Activated T-cell treated with anti-CD3 and anti-CD28 coated beads for 48 hours (primary cell): ENCODE data around the gene FRMPD2.

Experiments used
- DNase-seq: peaks from one replicate; pipeline ENCODE4 v3.0.0-alpha.2; 2020; ENCODE audit warnings: low read depth

Gene FRMPD2, protein sequence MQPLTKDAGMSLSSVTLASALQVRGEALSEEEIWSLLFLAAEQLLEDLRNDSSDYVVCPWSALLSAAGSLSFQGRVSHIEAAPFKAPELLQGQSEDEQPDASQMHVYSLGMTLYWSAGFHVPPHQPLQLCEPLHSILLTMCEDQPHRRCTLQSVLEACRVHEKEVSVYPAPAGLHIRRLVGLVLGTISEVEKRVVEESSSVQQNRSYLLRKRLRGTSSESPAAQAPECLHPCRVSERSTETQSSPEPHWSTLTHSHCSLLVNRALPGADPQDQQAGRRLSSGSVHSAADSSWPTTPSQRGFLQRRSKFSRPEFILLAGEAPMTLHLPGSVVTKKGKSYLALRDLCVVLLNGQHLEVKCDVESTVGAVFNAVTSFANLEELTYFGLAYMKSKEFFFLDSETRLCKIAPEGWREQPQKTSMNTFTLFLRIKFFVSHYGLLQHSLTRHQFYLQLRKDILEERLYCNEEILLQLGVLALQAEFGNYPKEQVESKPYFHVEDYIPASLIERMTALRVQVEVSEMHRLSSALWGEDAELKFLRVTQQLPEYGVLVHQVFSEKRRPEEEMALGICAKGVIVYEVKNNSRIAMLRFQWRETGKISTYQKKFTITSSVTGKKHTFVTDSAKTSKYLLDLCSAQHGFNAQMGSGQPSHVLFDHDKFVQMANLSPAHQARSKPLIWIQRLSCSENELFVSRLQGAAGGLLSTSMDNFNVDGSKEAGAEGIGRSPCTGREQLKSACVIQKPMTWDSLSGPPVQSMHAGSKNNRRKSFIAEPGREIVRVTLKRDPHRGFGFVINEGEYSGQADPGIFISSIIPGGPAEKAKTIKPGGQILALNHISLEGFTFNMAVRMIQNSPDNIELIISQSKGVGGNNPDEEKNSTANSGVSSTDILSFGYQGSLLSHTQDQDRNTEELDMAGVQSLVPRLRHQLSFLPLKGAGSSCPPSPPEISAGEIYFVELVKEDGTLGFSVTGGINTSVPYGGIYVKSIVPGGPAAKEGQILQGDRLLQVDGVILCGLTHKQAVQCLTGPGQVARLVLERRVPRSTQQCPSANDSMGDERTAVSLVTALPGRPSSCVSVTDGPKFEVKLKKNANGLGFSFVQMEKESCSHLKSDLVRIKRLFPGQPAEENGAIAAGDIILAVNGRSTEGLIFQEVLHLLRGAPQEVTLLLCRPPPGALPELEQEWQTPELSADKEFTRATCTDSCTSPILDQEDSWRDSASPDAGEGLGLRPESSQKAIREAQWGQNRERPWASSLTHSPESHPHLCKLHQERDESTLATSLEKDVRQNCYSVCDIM (N-terminal part only)

DNA sequence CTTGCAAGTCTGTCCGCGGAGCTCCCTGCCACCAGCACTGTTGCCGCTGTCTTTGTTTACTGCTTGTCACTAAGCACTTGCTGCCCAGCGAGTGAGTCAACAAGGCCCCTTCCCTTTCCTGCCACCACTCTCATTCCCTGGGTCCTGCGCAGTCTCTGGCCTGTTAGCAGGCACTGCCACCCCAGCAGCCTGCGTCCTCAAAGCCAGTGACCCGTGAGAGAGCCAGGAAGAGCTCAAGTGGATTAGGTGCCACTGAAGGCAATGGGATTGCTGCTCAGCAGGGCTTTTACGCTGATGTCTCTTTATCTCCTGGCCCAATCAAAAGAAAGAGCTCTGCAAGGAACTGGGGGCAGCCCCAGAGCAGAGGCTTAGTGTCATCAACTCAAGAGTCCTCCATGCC is at the start of gene FRMPD2:
TSS of gene FRMPD2 (minus strand) at position 61 of the 400 bp plus-strand sequence. CDS start 129 bp downstream, outside the sequence.
- DNase-seq, result no peak

DNA sequence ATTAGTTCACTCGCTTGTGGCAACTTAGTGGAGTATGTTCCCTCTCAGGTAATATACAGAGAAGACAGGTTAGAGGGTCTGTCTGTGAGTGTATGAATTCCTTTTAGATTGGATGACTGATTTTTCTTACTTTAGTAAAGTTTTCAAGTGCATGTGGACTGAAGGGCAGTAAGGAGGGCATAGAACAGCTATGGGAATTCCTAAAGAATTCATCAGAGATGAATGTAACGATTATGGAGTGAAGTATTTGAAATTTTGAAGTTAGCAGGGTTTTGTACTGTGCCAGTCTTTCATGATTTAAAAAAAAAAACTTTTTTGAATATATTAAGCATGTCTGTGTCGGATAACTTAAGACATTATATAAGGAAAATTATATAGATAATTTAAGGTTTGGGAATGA is 47.5 kb upstream of the FRMPD2 start:
- DNase-seq, result no peak

DNA sequence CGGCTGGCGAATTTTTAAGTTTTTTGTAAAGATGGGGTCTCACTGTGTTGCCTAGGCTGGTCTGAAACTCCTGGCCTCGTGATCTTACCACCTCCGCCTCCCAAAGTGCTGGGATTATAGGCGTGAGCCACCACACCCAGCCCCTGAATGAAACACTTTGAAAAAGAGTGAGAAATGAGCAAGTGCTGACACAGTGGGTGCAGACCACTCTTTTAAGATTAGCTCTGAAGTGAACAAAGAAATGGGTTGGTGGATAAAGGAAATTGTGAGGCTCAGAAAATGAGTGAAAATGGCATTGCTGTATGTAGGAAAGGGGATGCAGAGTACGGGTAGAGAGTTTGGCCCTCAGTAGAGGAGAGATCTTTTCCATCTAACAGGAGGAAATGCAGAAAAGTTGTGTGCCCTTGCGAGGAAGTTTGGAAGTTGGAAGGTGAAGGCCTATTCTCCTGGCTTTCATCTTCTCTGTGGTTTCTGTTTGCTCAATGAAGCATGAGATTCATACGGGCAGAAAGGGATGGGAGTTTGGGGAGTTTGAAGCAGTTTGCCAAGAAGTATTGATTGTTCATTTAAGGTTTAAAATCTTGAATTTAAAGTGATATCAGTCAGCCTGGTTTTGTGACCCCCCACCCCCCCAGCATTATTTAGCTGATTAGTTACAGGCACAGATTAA is 43.0 kb upstream of the FRMPD2 start:
- DNase-seq, result no peak

DNA sequence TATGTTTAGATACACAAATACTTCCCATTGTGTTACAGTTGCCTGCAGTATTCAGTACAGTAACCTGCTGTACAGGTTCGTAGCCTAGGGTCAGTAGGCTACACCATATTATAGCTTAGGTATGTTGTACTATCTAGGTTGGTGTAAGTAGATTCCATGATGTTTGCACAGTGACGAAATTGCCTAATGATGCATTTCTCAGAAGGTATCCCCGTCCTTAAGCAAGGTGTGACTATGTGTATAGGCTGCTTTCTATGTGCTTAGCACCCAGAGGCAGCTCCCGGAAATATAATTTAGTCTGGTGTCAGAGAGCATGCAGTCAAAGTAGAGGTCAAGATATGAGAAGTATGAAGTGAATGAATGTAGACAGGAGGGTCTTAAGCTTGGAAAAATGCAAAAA is 41.7 kb upstream of the FRMPD2 start:
- DNase-seq, result no peak

DNA sequence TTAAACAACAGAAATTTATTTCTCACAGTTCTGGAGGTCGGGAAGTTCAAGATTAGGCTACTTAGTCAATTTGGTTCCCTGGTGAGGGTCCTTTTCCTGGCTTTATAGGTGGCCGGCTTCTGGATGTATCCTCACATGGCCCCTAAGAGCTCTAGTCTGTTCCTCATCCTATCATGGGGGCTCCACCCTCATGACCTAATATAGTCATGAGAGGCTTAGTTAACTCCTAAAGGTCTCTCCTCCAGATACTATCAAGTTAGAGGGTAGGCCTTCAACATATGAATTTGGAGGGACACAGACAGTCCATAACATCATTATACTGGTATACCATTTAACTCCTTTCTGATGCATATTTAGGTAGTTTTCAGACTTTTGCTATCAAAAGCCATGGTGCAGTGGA is 39.6 kb upstream of the FRMPD2 start:
- no peak for DNase-seq

DNA sequence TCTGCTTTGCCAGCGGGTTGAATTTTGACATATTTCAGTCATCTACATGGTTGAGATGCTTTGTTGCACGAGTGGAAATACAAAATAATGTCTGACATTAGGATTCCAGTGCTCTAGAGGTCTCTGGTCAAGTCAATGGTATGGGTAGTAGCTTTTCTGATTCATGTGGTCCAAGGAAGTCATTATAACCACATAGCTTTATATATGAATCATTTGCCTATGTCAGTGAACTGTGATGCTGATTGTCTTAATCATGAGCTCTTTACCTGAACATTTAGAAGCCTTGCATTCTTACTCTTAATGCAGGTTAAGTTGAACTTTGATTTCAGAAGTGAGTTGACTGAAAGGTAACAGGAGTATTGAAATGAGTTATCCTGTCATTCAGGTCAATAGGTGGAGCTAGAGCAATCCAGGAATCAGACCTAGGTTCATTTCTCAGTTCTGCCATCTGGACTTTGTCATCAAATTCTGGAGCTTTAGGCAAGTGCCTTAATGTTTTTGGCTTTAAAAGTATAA is 35.3 kb upstream of the FRMPD2 start:
- DNase-seq, result no peak

DNA sequence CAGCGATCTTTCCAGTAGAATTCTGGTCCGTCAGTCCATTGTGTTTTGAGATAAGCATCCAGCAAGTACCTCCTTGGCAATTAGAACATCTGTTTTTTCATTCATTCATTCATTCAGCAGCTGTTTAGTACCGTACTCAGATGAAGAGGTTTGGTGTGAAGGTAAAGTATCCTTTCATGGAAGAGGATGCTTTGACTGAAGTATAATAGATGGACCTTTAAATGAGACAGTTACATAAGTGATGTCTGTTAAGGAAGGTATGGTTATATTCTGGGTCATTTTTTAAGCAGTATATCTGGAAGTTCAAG is 33.2 kb upstream of the FRMPD2 start:
- DNase-seq, result no peak

DNA sequence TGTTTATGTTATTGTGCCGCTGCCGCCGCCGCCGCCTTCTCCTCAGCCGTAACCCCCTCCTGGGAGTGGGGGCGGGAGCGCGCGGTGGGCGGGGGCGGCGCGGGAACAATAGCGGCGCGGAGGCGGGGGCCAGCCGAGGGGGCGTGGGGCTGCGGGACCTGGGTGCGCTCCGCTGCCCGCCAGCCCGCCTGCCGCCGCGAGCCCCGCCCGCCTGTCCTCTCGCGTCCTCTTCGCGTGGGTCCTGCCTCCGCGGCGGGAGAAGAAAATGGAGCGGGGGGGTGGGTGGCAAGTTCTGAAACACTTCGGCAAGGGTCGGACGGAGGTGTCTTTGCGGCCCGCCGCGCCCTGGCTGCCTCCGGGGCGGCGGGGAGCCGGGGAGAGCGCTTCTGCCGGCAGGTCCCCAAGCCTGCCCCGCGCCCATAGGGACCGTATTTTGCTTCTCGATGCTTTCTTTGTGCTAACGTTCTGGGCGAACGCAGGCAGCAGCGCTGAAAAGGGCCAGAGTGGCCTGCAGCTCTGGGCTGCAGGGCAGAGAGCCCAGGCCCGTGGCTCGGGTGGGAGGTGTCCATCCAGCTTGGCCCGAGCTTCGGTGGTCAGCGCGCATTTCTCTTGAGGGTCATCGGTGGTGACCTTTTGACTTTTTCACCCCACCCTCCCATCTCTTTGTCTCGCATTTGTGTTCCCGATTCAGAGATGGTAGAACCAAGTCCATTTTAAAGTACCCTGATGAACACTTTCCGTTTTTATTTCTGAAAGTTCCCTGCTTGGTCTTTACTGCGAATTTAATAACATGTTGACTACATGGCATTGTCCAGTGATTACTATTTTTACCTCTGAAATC is 32.6 kb upstream of the FRMPD2 start:
- no peak for DNase-seq

DNA sequence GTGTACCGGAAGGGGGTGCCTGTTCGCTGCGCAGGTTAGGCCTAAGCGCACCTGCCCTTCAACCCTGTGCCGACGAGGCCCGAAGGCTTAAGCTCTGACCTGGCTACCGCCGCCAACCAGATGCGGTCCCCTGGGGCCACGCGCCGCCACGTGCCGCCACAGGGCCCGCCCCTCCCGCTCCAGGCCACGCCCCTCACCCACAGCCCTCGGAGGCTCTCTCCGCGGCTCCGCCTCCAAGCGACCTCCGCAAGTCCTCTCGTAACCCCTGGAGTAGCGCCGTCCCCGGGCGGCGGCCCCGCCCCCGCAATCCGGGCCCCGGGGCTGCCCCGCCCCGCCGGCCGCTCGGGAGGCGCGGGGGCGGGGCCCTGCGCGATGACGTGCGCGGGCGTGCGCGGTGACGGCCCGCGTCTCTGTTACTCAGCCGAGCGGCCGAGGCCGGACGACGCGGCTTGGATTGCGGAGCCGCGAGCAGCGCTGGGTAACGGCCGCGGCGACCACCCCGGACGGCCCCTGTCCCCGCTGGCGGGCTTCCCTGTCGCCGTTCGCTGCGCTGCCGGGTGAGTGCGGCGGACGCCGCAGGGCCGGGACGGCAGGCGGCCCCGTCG is 31.9 kb upstream of the FRMPD2 start, which contains the start of gene MAPK8:
TSS of gene MAPK8 (plus strand) at position 413 of the 605 bp plus-strand sequence. CDS start 94,984 bp downstream, outside the sequence.
- DNase-seq, result peak; percentile 89

DNA sequence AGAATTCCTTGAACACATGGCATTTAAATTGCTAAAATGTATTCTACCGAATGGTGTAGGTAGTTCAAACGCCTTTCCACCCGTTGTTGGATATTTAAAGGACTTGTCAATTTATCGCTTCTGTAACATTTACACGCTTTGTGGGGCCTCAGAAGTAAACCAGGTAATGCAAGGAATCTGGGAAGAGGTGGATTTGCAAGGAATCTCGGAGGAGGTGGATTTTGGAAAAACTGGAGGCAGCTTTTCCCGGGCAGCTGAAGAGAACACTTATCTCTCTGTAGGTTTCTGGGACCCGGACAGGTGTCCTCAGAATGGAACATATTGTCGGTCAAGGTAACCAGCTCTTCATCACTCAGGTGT is 31.4 kb upstream of the FRMPD2 start:
- DNase-seq, result no peak

DNA sequence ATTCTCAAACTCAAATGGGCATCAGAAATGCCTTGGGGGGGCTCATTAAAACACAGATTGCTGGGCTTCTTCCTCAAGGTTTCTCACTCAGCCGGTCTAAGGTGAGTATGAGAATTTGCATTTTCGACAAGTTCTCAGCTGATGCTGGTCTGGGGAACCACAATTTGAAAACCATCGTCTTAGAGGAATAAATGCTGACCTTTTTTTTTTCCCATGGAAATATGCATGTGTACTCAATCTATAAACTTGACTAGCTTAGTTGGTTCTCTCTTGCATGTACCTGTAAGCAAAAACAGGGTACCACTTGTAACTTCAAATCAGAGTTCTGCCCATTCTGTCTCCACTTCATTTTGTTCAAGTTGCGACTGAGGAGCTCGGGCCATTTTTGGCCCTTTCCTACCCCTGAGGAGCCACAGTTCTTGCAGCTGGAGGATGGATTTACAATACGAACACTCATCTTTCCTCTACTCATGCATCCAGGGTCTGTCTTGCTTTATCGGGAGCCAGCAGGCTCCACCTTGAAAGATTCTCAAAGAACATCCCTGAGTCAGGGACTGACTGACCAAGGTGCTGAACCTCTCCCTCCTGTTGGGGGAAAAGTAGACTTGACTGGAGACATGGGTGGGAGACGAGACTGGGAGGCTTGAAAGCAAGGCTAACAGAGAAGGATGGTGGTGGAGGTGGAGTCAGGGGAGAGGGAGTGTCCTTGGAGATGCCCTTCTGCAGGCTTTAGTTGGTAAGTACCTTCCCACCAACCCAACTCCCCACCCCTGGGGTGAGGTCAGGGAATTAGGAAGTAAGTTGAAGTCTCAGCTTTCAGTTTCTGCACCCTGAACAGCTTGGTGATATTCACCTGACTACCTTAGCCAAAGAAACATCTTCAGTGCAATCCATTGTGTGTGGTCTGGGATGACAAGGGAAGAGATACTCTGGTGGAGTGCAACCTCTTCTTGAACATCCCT is 28.3 kb upstream of the FRMPD2 start:
- no peak for DNase-seq

DNA sequence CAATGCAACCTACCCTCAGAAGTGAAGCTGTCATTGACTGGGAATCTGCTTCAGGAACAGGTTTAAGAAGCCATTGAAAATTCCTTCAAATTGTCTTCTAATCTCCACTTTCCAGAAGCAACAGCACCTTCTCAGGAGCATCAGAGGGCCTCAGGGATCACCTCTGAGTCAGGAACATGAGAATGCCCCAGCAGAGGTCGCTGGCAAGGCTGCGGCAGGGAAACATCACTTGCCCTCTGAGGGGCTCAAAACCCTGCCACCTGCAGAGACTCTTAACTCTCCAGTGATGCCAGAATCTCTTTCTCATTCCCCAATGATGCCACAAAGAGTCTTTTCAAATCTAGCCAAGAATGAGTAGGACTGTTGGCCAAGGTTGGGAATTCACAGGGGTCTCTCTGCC is 26.1 kb upstream of the FRMPD2 start:
- DNase-seq, result no peak

DNA sequence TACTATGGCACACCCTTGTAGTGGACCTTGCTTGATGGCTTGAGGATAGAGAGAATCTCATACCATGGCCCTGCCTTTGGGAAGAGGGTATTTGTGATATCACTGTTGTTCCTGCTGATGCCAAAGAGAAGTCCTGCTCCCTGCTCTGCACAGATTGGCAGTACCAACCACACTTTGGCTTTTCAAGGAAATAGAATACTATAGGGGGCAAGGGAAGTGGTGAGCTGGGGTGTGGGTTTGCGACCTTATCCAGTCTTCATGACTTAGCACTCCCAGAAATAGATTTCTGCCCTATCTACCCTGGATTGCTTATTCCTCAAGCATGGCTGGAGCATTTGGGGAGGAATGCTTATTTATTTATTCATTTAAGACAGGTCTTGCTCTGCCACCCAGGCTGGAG is 25.2 kb upstream of the FRMPD2 start:
- no peak for DNase-seq

DNA sequence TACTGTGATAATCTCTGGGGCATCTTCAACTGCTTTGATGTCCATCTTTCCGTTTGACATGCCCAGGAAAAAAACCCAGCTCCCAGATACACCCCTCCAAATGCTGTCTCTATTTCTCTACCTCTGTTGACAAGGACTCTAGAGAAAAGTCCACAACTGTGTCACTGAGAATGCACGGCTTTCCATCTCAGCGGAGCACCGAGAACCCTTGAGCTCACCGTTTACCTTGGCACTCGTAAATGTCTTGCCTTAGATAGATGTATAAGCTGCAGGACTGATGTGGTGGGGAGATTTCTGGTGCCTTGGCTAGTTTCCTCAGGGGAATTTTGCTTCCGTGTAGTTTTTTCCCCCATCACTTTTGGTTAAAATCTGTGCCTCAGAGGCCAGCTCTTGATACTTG is 24.6 kb upstream of the FRMPD2 start:
- no peak for DNase-seq

DNA sequence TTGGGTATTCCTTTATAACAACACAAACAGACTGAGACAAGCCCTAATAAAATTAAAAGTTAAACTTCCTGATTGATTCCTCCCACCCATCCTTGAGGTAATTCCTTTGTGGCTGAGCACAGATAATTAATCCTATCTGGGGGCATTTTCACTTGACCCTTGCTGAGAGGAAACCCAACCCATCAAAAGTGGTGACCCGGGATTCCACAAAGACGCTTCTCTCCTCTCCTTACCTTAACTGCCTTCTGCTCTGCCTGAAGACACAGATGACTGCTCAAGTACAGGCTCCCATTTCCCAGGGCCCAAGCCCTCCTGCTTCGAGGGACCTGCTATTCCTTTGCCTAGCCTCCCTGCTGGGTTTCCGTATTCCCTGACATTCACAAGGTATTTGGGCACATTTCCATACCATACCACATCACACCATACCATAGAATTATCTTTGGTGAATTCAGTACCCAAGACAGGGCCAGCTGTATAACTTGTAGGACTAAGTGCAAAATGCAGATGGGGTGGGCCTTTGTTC is 22.1 kb upstream of the FRMPD2 start:
- no peak for DNase-seq

DNA sequence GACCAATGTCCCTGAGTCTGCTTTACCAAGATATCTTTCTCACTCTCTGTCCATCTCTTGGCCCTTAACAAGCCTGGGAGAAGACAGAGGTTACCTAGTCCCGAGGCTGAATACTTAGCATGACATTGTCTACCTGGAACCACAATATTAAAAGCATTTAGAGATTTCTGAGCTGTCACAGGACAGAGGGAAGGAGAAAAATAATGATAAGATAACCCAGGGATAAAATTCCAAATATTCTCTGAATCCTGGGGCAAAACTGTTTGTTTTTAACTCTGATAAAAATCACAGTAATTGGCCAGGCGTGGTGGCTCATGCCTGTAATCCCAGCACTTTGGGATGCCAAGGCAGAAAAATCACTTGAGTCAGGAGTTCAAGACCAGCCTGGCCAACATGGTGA is 19.9 kb upstream of the FRMPD2 start:
- no peak for DNase-seq

DNA sequence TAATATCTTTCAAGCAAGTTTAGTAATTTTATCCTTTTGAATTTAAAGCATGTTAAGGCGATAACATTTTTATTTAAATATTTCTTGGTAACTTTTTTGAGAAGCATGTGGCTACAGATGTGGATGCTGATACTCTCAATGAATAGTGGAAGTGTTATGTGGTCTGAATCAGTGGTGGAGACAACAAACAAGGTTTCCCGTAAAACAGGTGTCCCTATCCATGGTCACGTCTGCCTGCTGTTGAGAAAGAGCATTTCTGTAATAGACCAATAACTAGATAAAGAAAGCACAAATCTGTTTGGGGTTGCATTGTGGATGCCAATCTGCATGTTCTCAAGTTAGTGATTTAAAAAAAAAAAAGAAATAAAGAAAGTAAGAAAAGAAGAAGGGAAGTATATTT is 18.1 kb upstream of the FRMPD2 start:
- no peak for DNase-seq

DNA sequence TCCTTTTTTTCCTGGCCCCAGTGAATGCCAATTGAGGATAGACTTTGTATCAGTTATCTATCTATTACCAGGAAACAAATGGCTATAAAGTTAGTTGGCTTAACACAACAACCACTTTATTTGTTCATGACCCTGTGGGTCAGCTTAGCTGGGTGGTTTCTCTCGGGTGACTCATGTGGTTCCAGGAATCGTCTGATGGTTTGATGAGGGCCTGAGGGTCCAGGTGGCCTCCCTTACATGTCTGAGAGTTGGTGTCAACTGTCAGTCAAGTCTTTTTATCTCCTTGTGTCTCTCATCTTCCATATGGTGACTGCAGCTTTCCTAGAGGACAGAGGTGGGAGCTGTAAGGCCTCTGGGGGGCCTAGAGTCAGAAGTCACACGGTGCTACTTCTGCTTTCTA is 16.7 kb upstream of the FRMPD2 start:
- DNase-seq, result no peak

DNA sequence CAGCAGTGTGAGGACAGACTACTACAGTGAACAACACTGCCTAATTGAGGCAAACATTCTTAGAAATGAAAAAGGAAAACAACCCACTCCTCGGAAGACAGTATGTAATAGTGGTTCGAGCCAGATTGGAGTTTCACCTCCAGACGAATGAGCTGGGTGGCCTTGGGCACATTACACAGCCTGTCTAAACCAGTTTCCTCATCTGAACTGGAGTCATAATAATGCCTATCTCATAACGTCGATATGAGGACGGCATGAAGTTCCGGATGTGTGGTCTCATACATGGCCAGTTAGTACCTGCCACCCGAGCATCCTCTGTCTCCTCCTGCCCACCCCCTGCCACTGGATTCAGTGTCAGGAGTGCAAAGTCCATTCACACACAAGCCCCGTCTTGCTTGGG is 15.8 kb upstream of the FRMPD2 start:
- no peak for DNase-seq
